Left cardiac atrium (tissue), 4 donors: Measurements from ENCODE around the gene ZNRF3. TPM values are rescaled to one million over a fixed set of nuclear protein-coding genes. Genes with fewer than 3 reads are reported as not detected.
"Not testable (repeated sequence)": the region's sequence is repeated elsewhere in the genome, so short reads cannot be mapped to it uniquely, and the experiment has no call there.

ENCODE experiments used
- ATAC-seq, 2 donors: fragments of 200-7000 bp; cut with Tn5 transposase; one replicate each; pipeline ENCODE4 v1.9.1; 2020; ENCODE audit warnings: mild to moderate bottlenecking in 2 of 2, moderate library complexity in 2 of 2
- DNase-seq: peaks from one replicate; pipeline ENCODE4 v3.0.0-alpha.2; 2020
- intact Hi-C, 2 donors: fragments of 100-400 bp; cut with DNase I; formaldehyde crosslinking; loops; one replicate each; pipeline versions ENCODE4 v1.14.1 to v1.15.1; 2022 to 2023
- total RNA-seq, 2 donors: library from RNA; stranded (reverse); fragmentation: NEBNext Ultra II Directional; extraction: Animal tissue kit (Norgen Biotek cat#: 25700); gene quantifications; one replicate each; pipeline ENCODE4 v1.2.1, GENCODE V29; 2021
- donor health status: DM: no; HTN: yes; CAD: no.
- donor health status: DM: no; HTN: yes; CAD: no; lungs with severe emphysema.
- donor health status: DM: yes; HTN: yes; CAD: no.
- donor health status: Dilated cardiomyopathy.

The ZNRF3 gene
- total RNA-seq, 2 donors from 2014 or later: 5.2 to 6.6 TPM

DNA sequence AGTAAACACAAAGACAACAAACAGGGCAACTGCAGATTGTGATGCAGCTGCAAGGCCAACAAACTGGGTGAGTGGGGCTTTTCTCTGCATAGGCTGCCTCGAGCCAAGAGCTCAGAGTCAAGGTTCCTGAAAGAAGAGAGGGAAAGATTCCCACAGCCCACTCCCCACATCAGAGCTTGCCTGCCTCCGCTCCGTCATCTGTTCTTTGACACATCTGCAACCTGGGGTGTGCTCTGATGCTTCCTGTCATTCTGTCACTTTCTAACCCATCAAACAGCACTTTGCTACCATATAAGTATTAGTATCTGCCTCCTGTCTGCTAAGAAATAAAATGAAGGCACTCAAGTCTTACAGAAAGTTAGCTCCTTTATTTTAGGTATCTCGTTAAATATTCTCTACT is 131.4 kb downstream of the ZNRF3 start:
- intact Hi-C loops: no loop called here
- no peak for ATAC-seq
- DNase-seq: no peak

DNA sequence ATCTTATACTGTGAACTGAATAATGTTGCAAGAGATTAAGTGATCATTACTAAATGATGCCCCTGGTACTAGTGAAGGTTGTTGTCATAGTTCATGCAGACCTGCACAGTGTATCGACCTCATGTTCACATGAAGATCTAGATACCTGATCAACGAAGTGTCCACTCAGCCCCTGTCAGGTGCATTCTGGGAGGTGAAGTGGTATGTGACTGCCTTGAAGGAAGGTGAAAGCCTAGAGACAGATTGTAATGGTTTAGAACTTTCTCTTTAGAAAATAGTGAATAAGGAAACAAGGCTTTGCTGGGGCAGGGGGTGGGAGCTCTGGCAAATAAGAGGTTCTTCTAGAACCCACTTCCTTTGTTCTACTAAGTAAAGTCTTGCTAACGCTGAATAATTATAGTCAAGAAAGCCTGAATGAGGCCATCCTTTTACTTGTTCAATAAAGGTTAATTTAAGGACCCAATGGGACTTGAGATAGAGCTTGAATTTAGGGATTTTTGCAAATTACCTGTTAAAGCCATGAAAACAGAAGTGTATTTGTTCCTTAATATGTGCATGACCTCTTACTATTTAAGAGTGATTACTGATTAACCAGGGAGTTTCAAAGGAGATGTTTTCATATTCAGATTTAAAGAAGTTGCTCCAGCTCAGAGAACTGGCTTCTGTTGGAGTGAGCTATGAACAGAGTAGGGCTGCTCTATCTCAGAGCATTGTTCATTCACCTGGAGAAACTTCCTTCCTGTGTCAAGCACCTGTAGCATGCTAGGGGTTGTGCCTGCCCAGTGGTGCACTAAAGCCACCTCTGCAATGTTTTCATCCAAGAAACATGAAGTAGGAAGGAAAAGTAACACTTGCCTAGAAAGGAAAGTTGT is 132.9 kb downstream of the ZNRF3 start:
- intact Hi-C loops: no loop called here
- ATAC-seq (no peak), DNase-seq (no peak)

DNA sequence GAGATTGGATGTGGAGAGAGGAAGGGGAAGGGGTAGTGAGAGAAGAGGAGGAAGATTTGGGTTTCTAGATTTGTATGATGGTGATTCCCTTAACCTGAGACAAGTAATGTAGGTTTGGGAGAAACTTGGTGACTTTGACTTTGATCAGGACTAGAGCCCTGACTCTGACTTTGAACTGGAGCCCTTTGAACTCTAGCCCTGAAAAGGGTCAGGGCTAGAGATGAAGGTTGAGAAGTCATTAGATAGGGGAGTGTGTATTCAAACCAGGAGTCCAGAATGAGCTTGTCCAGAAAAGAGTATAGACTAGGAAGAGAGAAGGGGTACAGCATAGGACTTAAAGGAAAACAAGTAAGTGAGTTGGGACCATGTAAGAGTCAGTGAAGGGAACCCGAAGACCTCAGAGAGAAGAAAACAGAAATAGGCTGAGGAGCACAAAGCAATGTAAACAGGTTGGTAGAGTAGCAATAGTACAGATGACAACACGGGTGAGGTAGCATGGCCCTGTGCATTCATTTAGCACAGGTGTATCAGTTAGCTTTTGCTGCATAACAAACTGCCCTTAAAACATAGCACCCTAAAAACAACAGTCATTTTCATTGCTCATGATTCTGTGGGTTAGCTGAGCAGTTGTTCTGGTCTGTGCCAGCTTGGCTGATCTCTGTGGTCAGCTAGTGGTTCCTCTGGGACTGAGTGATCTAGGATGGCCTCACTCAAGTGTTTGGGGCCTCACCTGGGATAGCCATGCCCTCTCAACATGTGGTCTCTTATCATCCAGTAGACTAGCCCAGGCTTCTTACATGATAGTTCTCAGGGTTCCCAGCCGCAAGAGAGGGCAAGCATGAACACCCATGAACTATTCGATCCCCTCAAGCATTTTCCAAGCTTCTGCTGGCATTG is 135.2 kb downstream of the ZNRF3 start:
- intact Hi-C loops: no loop called here
- ATAC-seq (no peak), DNase-seq (no peak)

DNA sequence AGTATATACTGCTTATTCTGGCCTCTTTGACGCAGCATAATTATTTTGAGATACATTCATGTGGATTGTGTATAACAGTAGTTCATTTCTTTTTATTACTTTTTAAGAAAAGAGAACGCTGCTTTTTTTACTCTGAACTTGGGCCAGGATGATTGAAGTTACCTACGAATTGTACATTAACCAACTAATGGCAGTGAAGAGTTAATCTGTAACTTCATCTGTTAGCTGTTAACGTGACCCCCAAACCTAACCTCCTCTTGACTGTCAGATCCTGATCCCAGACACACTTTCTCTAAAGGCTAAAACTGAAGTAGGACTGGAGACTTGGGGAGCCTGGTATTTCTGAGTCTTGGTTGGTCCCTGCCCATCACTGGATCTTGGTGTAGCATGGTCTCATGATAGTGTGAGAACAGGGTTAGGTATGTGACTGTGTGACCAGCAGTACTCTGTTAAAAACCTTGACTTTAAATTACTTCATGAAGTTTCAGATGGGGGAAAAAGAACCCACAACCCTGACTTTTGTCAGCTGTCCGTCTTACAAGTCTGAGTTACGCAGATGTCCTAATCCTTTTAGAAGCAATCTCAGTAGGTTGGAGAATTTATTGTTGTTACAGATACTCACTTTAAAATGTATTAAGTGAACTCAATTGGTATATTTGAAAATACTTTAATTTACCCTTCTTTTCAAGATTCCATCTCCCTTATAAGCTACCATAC is 138.9 kb downstream of the ZNRF3 start:
- DNase-seq (no peak), ATAC-seq (no peak)
- intact Hi-C loops: no loop called here

DNA sequence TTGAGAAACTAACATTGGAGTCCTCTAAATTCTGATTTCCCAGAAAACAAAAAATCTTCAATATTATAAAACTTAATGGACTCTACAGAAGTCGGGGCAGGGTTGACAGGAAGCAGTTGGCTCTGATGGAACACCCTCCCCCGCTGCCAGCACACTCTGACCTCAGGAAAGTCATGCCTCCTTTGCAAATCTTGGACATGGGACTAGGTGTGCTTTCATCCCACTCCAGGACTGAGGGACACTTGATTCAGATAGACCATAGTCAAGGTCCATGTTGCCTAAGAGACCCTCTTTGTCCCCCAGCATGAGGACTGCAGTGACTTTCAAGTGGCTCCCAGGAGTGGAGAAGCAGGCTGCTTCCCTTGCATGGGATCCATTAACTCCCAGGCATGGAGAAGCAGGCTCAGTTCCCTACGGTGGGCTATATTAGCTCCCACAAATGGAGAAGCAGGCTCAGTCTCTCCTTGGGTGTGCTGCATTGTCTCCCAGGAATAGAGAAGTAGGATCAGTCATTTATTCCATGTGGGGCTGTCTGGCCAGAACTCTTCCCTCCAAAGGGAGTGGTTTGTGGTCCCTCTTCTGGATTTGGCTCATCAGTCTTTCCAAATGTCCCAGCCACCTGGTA is 139.9 kb downstream of the ZNRF3 start:
- intact Hi-C loops: no loop called here
- ATAC-seq (no peak), DNase-seq (no peak)

DNA sequence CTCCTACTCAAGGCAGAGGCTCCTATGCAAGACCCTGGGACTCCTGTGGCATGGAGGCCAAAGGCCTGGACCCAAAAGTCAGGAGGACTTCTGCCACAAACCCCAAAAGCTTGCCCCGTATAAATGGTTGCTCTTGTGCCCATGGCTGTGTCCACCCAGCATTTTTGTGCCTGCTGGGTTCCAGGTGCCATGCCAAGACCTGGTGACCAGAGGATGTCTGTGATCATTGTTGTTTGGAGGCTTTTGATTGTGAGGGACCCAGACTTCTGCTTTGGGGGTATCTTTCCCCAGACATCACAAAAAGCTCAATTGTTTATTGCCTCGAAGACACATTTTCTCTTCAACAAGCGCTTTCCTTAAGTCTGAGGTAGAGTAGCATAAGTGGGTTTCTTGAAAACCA is 143.2 kb downstream of the ZNRF3 start:
- DNase-seq (no peak), ATAC-seq (no peak)
- intact Hi-C loops: no loop called here

DNA sequence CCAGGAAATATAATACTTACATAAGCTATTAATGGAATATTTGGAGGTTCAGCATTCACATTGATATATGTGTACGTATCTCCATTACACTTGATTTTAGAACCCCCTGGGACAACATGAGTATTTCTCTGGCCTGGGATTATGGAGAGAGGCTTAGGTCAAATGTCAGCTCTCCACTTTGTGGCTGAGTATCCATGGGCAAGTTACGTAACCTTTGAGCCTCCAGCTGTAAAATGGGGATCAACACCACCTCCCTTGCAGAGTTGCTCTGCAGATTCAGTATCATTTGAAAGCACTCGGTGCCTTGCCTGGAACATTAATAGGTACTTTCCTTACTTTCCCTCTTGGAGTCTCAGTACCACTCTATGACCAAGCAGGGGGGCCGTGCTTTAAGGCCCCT is 145.1 kb downstream of the ZNRF3 start:
- ATAC-seq (no peak), DNase-seq (no peak)
- intact Hi-C loops: no loop called here

DNA sequence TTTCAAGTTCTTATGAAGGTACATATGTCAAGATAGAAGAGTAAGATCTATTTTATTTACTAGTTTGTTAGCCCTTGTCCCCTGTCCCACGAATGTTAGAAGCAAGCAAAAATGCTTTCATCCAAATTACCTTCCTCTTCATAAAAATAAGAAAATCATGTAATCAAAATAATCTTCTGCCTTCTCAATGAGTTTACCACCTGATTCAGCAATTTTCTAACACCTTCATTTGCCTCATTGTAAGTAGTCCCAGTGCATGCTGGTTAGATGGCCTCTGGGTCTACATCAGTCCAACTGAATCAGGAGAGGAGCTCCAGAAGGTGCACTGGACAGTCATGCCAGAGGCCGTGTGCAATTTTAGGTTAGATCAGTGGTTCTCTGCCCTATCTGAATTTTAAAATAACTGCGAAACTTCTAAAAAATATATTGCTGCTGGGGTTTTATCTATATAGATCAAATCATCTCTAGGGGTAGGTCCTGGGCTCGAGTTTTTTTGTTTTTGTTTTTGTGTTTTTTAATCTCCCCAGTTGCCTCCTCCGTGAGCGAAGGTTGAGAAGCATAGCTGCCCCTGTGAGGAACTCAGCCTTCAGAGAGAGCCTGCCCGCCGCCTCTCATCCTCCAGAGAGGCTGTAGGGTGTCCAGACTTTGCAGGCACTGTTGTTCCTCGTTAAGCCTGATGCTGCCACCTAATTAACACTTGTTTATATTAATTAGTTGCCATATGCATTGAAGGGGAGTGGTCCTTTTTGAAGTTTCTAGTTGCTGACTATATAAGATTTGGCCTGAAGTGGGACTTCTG is 146.0 kb downstream of the ZNRF3 start:
- intact Hi-C loops: no loop called here
- no peak for ATAC-seq
- no peak for DNase-seq

DNA sequence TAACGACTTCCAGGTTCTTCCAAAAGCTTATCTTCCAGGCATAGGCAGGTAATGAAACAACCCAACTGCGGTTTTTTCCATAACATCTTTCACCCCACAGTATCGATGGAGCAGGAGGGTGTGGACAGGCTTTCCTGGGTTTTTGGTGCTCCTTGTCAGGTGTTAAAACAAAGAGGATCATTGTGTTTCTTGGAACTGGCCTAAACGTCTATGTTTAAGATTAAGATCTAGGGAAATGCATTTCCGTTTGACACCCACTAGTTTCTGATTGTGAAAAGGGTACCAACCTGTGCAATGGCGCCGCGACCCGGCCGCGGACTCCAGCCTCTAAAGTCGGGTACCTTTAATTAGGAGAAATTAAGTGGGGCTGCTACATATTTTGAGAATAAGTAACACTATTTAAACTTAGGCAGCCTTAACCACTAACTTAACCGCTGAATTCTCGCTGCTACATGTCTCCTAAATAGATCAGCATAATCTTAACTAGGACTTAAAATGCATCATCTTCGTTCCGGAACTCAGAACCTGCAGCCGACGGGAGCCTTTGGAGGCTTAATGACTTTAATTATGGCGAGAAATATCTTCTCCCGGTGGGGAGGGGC is 146.7 kb downstream of the ZNRF3 start:
- intact Hi-C loops: loop anchor here in 1 of 2 donors (10.0 kb wide), 1 partner anchor 145 kb away; the partner anchor contains the start of gene ZNRF3
- DNase-seq: no peak
- ATAC-seq: no peak

DNA sequence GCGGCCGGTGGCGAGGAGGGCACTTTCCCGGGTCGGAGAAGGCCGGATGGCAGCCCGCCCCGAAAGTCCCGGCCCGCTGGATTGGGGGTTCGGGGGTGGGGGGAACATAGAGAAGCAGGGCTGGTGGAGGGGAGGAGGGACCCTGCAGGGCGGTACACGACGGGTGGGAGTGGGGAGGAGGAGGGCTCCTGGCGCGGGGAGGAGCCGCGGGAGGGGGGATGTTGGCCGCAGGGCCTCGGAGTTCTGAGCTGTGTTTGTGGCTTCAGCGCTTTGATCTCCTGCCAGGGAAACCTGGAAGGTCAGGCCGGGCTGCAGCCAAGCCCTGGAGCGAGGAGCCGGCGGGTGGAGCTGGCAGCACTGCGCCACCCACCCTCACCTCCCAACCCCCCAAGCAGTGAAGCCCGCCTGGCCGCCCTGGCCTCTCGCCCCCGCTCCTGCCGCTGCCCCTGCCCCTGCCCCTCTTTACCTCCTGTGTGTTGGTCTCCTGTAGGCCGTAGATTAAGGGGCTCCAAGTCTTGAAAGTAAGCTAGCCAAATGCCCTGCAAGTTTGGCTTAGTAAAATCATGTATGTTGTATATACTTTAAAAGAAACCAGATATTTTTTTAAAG is 147.3 kb downstream of the ZNRF3 start:
- intact Hi-C loops: loop anchor here in 1 of 2 donors (10.0 kb wide), 1 partner anchor 146 kb away; the partner anchor contains the start of gene ZNRF3
- DNase-seq: peak; percentile 85
- ATAC-seq: peak; percentile 86 to 87

DNA sequence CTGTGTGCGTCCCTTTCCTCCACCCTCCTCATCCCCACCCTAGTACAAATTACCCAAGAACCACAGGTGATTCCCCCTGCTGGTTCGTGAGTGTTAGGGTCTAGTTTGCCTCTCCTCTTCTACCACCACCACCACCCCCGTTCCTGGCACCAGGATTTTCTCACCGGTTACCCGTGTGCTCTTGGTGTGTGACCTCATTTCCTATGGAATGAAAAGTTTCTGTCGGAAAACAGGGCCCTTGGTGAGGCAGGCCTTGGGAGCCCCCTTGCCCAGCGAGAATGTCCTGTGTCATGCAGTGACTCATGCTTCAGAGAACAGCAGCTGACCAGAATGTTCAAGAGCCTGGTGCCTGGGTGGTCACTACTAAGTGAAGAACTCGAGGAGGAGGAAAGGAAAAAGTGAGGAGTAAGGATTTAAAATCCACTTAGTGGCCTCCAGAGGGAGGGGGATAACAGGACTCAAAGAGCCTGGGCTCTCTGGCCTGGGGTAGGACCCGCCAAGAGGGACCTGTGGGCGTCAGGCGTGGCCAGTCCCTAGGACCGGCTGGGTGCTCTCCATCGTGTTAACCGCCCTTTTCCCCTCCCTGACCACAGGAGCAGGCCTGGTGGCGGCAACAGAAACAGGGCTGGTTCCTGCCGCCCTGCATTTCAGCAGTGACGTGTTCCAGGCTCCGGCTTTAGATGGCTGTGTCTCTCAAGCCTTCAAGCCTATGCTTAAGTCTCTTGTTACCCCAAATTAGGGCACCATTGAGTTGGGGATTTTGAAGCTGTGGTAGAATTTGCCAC is 148.0 kb downstream of the ZNRF3 start:
- peak; percentile 83 to 91 for ATAC-seq
- peak; percentile 73 for DNase-seq
- intact Hi-C loops: loop anchor here in 1 of 2 donors (10.0 kb wide), 1 partner anchor 147 kb away; the partner anchor contains the start of gene ZNRF3

DNA sequence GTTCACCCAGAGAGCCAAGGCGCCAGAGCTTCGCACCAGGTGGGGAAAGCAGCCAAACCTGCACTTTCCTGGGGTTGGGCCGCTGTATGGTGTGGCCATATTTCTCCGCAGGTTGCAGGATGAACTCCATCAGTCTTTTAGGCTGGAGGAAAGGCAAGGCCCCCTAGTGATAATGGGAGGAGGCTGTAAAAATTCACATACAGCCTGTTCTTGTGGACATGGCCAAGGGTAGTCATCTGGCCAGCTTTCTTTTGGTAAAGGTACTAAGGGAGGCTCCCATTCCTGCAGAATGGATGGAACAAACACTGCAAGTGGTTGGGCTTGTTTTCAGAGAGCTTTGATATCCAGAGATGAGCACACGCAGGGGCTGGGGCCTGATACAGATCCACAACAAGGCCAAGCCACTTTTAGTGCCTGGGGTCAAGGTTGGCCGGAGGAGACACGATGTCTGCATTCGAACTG is 148.7 kb downstream of the ZNRF3 start:
- ATAC-seq (no peak), DNase-seq (no peak)
- intact Hi-C loops: loop anchor here in 1 of 2 donors (10.0 kb wide), 1 partner anchor 147 kb away; the partner anchor contains the start of gene ZNRF3

DNA sequence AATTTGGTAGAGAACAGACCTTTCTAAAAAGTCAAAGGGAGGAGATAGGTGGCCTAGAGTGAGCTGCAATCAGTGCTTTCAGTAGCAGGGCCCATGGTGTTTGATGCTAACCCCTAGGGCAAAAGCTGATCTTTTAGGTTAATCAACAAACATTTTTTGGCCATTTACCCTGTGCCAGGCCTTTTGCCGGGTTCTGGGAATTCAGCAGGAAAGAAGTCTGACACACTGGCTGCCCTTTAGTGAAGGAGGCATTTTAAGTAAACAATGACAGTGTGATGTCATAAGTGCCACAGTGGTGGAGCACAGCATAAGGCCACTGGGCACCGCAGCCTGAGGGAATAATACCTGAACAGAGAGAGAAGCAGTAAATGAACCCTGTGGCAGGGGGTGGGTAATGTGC is 149.2 kb downstream of the ZNRF3 start:
- intact Hi-C loops: loop anchor here in 1 of 2 donors (10.0 kb wide), 1 partner anchor 148 kb away; the partner anchor contains the start of gene ZNRF3
- ATAC-seq (no peak), DNase-seq (no peak)

DNA sequence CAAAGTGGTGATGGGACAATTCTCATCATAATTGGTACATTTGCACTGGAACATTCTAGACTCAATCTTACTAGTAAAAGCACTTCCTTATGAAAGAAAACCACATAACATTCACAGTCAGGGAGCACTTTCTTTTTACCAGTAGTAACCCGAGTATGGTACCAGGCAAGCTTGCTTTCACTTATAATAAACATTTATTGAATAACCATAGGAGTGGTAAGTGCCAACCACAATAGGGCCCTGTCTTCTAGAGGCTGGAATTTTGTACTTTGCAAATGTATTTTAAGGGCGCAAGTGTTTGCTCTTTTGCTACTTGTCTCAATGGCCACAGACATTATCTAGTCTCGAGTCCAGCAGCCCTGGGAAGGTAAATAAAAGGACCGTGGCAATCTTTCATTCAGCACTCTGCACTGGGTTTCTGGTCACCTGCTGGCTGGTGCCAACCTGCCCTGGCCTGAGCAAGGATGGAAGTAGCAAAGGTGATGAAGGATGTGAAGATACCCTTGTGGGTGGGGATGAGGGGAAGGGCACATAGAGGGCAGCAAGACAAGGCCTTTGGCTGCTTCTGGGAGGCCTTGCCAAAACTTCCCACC is 154.1 kb downstream of the ZNRF3 start:
- ATAC-seq: no peak
- DNase-seq: no peak
- intact Hi-C loops: loop anchor here in 1 of 2 donors (10.0 kb wide), 1 partner anchor 153 kb away; the partner anchor contains the start of gene ZNRF3

DNA sequence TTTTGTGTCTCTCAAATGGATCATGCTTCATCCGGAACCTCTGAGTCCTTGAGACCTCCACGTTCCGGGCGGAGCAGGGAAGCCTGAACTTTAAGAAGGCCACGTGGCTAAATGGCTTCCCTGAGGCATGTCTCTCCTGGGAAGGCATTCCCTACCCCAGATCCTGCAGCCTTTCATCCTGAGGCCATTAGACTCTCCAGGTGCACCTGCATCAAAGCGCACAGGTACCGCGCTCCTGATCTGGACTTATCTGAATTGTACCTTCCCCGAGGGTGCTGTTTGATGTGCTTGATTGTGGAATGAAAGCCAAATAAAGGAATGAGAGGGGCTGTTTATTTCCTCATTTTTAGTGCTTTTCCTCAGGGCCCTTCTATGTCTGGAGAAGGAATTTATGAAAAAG is 155.8 kb downstream of the ZNRF3 start:
- ATAC-seq (no peak), DNase-seq (no peak)
- intact Hi-C loops: loop anchor here in 1 of 2 donors (10.0 kb wide), 1 partner anchor 154 kb away; the partner anchor contains the start of gene ZNRF3

DNA sequence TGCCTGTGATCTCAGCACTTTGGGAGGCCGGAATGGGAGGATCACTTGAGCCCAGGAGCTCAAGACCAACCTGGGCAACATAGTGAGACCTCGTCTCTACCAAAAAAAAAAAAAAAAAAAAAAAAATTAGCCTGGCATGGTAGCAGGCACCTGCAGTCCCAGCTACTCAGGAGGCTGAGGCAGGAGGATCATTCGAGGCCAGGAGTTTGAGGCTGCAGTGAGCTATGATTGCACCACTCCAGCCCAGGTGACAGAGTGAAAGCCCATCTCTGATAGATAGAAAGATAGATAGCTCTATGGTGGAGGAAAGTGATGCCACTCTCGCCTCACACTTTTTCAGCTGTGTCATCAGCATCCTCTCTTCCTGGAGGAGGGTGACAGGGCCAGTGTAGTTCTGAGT is 156.3 kb downstream of the ZNRF3 start:
- intact Hi-C loops: loop anchor here (1.0 to 10.0 kb wide), 3 partner anchors 155 to 183 kb away; partner anchors contain the start of gene ZNRF3 (in 1 of the 2)
- ATAC-seq, DNase-seq: not testable (repeated sequence)
